Type B pancreatic cell (in vitro differentiated cells): ENCODE measurements around the gene DNAAF8. TPM values are rescaled to one million over a fixed set of nuclear protein-coding genes. Genes with fewer than 3 reads are reported as not detected.

Experiments
- DNase-seq: peaks from one replicate; pipeline ENCODE4 v3.0.0; 2021; ENCODE audit warnings: mixed read lengths; ENCODE audit not compliant: unreplicated experiment; ENCODE audit errors: extremely low spot score
- H3K27ac Mint-ChIP-seq: 2 replicates; pipeline ENCODE4 v1.8.0; 2021; ENCODE audit warnings: mild to moderate bottlenecking, mixed read lengths
- H3K27me3 Mint-ChIP-seq: 2 replicates; pipeline ENCODE4 v1.8.0; 2021; ENCODE audit warnings: mixed read lengths
- H3K36me3 Mint-ChIP-seq: 2 replicates; pipeline ENCODE4 v1.8.0; 2021; ENCODE audit warnings: mixed read lengths
- H3K4me1 Mint-ChIP-seq: one replicate; pipeline ENCODE4 v1.8.0; 2021; ENCODE audit warnings: mixed read lengths; ENCODE audit not compliant: unreplicated experiment
- H3K4me3 Mint-ChIP-seq: 2 replicates; pipeline ENCODE4 v1.8.0; 2021; ENCODE audit warnings: mild to moderate bottlenecking, mixed read lengths
- H3K9me3 Mint-ChIP-seq: 2 replicates; pipeline ENCODE4 v1.8.0; 2021; ENCODE audit warnings: mixed read lengths
- total RNA-seq: library from RNA; stranded (reverse); gene quantifications from 2 replicates; pipeline ENCODE4 v1.2.1, GENCODE V29; 2021; ENCODE audit warnings: low replicate concordance
- TF ChIP-seq, protein P1 (sequence below): fragments of 200-600 bp; sonication (generic); conservative IDR thresholded peaks from 2 replicates; pipeline ENCODE4 v1.5.0; 2021; ENCODE audit warnings: antibody characterized with exemption, mild to moderate bottlenecking

The DNAAF8 gene
- total RNA-seq, 1 donor from 2014 or later, result 2.6 TPM

DNA sequence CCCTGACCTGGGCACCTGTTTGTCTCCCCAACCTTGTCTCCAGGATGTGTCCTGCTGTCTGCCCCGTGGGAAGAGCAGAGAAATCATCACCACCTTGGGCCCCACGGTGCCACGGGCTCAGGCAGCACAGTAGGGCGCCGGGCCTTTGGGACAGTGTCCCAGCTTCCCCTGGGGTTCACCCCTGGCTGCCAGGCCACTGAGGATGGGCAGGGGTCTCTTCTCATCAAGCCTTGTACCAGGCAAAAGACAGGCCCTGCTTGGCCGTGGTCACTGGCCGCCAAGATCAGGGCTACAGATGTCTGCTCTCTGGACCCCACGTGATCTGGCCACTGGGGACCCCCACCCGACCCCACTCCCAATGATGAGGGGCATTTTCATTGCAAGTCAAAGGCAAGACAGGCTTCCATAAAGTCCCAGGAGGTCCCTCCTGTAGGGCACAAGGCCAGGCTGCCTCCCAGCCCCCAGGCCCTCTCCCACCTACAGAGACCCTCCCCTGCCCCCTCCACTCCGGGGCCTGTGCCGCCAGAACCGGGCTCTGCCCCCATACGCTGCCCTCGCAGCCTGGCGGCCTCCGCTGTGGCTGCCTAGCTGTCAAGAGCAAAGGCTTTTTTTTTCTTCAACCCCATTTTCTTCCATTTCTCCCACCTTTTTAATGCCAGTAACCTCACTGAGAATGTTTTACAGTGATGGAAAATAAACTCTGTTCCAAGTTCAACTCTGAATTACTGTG is 14.5 kb downstream of the DNAAF8 start:
- Mint-ChIP-seq H3K9me3 (no peaks in the 10 kb centered on the region), H3K27ac (no peak overlapping the region), H3K4me3 (no peak overlapping the region), H3K27me3 (no peaks in the 10 kb centered on the region), H3K4me1 (no peaks in the 10 kb centered on the region), H3K36me3 (peaks cover 4% of the 10 kb centered on the region)
- TF ChIP-seq, protein P1, sequence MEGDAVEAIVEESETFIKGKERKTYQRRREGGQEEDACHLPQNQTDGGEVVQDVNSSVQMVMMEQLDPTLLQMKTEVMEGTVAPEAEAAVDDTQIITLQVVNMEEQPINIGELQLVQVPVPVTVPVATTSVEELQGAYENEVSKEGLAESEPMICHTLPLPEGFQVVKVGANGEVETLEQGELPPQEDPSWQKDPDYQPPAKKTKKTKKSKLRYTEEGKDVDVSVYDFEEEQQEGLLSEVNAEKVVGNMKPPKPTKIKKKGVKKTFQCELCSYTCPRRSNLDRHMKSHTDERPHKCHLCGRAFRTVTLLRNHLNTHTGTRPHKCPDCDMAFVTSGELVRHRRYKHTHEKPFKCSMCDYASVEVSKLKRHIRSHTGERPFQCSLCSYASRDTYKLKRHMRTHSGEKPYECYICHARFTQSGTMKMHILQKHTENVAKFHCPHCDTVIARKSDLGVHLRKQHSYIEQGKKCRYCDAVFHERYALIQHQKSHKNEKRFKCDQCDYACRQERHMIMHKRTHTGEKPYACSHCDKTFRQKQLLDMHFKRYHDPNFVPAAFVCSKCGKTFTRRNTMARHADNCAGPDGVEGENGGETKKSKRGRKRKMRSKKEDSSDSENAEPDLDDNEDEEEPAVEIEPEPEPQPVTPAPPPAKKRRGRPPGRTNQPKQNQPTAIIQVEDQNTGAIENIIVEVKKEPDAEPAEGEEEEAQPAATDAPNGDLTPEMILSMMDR, result no peak
- DNase-seq, result no peak

DNA sequence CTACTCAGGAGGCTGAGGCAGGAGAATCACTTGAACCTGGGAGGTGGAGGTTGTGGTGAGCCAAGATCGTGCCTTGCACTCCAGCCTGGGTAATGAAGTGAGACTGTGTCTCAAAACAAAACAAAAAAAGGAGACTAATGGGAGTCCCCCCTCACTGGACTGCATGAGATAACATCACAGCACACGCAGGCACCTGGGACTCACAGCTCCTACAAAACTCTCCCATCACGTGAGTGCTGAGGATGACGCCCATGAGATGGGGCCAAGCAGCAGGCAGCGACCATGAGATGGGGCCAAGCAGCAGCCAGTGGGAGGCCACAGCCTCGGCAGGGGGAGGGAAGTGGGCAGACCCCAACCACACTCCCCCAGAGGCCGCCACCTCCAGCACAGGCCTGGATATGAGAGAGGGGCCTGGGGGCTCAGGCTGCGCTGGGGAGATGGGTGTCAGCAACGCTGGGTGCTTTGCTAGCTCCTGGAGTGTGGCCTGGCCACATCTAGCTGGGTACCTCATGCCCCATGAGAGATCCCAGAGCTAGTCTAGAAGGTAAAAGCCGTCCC is 15.4 kb downstream of the DNAAF8 start:
- H3K27me3 Mint-ChIP-seq, result no peaks in the 10 kb centered on the region
- DNase-seq, result no peak

DNA sequence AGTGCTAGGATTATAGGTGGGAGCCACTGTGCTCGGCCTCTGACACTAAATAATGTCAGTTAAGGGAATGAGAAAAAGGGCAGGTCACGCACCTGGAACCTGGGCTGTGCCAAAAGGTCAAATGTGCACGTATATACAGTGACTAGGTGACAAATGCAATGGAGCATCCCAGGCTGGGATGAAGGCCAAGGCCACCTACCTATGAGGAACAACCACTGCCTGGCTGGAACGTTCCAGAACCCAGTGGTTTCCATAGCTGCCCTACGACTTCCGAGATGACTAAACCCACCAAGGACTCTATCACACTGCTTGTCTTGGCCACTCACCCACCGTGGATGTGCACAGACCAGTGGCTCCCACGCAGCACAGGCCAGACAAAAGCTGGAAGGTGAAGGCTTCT is 16.6 kb downstream of the DNAAF8 start:
- DNase-seq, result no peak
- Mint-ChIP-seq H3K4me1 (no peaks in the 10 kb centered on the region), H3K36me3 (peaks cover 9% of the 10 kb centered on the region), H3K4me3 (no peak overlapping the region), H3K9me3 (no peaks in the 10 kb centered on the region), H3K27me3 (no peaks in the 10 kb centered on the region), H3K27ac (no peak overlapping the region)
- TF ChIP-seq, protein P1, result no peak

More for the DNA sequence above, 15.4 kb downstream of the DNAAF8 start:
- Mint-ChIP-seq H3K27ac (no peak overlapping the region), H3K9me3 (no peaks in the 10 kb centered on the region), H3K4me1 (no peaks in the 10 kb centered on the region), H3K4me3 (no peak overlapping the region), H3K36me3 (peaks cover 4% of the 10 kb centered on the region)
- TF ChIP-seq, protein P1, result no peak

DNA sequence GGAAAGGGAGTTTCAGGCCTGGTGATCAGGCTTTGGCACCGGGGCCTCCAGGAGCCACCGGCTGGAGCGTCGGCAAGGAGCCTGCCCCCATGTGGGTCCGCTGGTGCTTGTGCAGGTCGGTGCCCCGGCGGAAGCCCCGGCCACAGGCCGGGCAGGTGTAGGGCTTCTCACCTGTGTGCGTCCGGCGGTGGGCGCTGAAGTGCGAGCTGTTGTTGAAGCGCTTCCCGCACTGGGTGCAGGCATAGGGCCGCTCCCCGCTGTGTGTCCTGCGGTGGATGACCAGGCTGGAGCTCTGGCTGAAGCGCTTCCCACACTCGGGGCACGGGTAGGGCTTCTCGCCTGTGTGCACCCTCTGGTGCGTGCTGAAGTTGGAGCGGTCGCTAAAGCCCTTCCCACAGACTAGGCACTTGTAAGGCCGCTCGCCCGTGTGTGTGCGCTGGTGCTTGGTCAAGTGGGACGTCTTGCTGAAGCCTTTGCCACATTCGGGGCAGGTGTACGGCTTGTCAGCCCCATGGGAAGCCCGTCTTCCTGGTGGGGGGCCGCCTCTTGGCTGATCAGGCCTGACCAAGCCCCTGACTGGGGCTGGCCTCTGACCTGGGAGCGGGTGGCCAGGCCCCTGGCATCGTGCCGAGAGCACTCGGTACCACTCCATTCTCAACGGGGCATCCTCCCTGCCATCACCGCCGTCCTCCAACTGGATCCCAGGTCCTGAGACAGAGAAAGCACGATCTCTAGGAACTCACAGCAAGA is 18.2 kb downstream of the DNAAF8 start:
- H3K4me3 Mint-ChIP-seq, result no peak overlapping the region
- no peak overlapping the region for H3K27ac Mint-ChIP-seq
- no peak for DNase-seq
- peaks cover 15% of the 10 kb centered on the region for H3K36me3 Mint-ChIP-seq
- no peaks in the 10 kb centered on the region for H3K4me1 Mint-ChIP-seq
- H3K9me3 Mint-ChIP-seq, result no peaks in the 10 kb centered on the region
- no peaks in the 10 kb centered on the region for H3K27me3 Mint-ChIP-seq
- TF ChIP-seq, protein P1, result no peak

DNA sequence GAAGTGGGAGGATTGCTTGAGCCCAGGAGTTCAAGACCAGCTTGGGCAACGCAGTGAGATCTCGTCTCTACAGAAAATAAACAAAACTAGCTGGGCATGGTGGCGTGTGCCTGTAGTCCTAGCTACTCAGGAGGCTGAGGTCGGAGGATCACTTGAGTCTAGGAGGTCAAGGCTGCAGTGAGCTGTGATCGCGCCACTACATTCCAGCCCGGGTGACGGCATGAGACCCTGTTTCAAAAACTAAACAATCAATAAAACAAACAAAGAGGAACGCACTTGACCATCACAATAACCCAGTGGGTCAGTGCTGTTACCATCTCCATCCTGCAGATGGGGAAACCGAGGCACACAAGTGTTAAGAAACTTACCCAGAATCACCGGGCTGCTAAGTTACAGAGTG is 18.9 kb downstream of the DNAAF8 start:
- peaks cover 15% of the 10 kb centered on the region for H3K36me3 Mint-ChIP-seq
- H3K27me3 Mint-ChIP-seq, result no peaks in the 10 kb centered on the region
- no peaks in the 10 kb centered on the region for H3K9me3 Mint-ChIP-seq
- H3K4me1 Mint-ChIP-seq, result no peaks in the 10 kb centered on the region
- TF ChIP-seq, protein P1, result no peak
- H3K4me3 Mint-ChIP-seq, result no peak overlapping the region
- DNase-seq, result no peak
- H3K27ac Mint-ChIP-seq, result no peak overlapping the region
